ENCODE measurements around the gene CLEC5A.

DNA sequence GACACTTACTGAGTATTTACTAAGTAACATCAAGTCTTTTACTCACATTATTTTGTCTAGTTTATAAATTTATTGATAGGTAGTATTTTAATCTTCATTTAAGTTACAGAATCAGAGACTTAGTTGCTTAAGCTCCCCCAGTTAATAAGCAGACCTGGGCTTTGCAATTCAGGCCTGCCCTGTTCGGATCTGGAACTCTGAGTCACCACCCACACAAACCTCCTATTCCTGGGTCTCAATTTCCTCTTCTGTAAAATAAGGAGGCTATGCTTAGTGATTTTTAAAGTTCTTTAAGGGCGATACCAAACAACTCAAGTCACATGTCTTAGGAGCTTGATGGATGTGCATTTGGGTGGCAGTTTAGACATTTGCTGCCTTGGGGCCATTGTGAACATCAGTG, 45.4 kb upstream of the CLEC5A start:
- TF ChIP-seq, protein P1, sequence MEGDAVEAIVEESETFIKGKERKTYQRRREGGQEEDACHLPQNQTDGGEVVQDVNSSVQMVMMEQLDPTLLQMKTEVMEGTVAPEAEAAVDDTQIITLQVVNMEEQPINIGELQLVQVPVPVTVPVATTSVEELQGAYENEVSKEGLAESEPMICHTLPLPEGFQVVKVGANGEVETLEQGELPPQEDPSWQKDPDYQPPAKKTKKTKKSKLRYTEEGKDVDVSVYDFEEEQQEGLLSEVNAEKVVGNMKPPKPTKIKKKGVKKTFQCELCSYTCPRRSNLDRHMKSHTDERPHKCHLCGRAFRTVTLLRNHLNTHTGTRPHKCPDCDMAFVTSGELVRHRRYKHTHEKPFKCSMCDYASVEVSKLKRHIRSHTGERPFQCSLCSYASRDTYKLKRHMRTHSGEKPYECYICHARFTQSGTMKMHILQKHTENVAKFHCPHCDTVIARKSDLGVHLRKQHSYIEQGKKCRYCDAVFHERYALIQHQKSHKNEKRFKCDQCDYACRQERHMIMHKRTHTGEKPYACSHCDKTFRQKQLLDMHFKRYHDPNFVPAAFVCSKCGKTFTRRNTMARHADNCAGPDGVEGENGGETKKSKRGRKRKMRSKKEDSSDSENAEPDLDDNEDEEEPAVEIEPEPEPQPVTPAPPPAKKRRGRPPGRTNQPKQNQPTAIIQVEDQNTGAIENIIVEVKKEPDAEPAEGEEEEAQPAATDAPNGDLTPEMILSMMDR (IDR thresholded peaks at IDR 0.05): no peak
- TF ChIP-seq POLR2A (IDR thresholded peaks at IDR 0.05): no peak

Measured in adrenal gland (tissue), 5 donors.